Heart left ventricle (tissue), 13 donors: ENCODE results near the gene TP53AIP1.

Experiments used
- POLR2A ChIP-seq, 2 donors: fragments of 450-650 bp; IDR thresholded peaks; one replicate each; pipeline ENCODE4 v1.6.1; 2017; ENCODE audit warnings: antibody characterized with exemption in 2 of 2, mild to moderate bottlenecking in 2 of 2, moderate library complexity in 2 of 2
- TF ChIP-seq, protein P1 (sequence below), 12 donors: fragments of 200-600 bp; sonication (generic) in 4 of 12; IDR thresholded peaks; one replicate each; pipeline versions ENCODE4 v1.5.0 to v1.8.0; 2018 to 2022; ENCODE audit warnings: antibody characterized with exemption in 12 of 12, mild to moderate bottlenecking in 5 of 12
- donor health status: ischemic (EF 13 %, LVEDD 7.1; RV severe dilation, severe dysfunction).
- donor health status: DM: no; HTN: yes; CAD: no.
- donor health status: DM: no; HTN: no; CAD: no.
- donor health status: ischemic (EF 25% LVEDD 6.9; RV normal size, moderate dysfunction).
- donor health status: ischemic (EF 25% LVEDD 5.7; RV mildly dilated, moderate dysfunction).
- donor health status: ischemic (EF 35%, LVEDD 5.7; RV mildly dilated, moderate dysfunction).
- donor health status: nonischemic (EF 11% LVEDD 7.7; RV severe dilation, severe dysfunction).
- donor health status: DM: yes; HTN: yes; CAD: no.
- donor health status: PGD.
- donor health status: ischemic (EF 29% LVEDD 5.4; RV normal size, mild dysfunction).
- donor health status: nonischemic (EF 23%, LVEDD 6.1; RV moderate dilation, normal function).

DNA sequence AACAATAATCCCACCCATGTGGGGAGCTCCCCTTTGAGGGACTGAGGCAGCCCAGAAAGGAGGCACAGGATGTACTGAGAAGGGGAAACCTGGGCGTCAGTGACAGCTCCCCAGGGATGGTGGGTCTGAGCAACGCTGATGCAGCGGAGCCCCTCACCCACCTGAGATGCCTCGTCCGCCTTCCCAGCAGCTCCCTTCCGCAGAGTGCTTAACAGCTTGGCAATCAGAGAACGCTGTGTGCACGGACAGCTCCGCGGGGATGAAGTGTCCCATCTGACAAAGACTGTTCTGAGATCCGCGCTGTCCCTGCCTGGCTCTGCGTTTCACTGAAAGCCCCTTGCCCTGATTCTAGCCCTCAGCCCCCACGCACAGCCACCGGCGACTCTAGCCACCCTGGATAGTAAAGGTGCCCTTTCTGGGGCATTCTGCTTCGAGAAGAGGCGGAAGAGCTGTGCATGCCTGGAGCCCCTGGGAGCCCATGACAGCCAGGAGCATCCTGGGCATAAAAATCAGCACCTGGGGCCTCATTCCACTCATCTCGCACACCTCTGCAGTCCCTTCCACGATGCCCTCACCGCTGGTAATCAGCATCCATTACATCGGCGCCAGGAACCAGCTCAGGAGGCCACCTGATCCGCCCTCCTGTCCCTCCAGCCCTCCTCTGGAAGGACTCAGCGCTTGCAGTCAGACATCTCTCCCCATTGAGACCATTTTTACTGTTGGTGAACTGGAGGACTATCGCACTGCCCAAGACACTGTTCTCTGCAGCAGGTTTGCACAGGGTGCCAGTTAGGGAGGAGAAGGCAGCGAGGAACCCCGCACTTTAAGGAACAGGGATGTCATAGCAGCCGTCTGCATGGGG lies 40.8 kb downstream of the TP53AIP1 start:
- TF ChIP-seq, protein P1, sequence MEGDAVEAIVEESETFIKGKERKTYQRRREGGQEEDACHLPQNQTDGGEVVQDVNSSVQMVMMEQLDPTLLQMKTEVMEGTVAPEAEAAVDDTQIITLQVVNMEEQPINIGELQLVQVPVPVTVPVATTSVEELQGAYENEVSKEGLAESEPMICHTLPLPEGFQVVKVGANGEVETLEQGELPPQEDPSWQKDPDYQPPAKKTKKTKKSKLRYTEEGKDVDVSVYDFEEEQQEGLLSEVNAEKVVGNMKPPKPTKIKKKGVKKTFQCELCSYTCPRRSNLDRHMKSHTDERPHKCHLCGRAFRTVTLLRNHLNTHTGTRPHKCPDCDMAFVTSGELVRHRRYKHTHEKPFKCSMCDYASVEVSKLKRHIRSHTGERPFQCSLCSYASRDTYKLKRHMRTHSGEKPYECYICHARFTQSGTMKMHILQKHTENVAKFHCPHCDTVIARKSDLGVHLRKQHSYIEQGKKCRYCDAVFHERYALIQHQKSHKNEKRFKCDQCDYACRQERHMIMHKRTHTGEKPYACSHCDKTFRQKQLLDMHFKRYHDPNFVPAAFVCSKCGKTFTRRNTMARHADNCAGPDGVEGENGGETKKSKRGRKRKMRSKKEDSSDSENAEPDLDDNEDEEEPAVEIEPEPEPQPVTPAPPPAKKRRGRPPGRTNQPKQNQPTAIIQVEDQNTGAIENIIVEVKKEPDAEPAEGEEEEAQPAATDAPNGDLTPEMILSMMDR (IDR thresholded peaks at IDR 0.05) = no peak
- no peak for TF ChIP-seq POLR2A (IDR thresholded peaks at IDR 0.05)
